GM21390 (cell line): ENCODE data around the gene CIART.
"Not testable (repeated sequence)": the region's sequence is repeated elsewhere in the genome, so short reads cannot be mapped to it uniquely, and the experiment has no call there.

Experiments used
- ATAC-seq: cut with Tn5 transposase; IDR thresholded peaks from one replicate; pipeline ENCODE4 v1.9.1; 2021; ENCODE audit not compliant: unreplicated experiment

The CIART gene

DNA sequence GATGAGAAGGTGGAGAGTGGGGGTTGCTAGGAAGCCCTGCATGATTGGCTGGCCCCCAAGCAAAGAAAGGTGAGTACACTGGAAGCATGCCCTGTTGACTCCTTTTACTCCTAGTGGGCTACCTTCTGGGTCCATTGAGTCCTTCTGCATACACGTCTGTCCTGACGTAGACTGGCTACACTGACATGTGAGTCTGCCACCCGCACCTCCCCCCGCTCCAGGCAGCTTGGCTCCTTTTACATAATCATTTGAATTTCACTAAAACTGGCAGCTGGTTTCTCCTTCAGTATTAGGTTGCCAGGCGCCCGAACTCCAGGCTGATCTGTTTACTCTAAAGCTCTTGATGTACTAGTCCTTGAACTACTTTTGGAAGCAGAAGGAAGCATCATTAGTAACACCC lies 20.0 kb downstream of the CIART start:
- no peak for ATAC-seq

DNA sequence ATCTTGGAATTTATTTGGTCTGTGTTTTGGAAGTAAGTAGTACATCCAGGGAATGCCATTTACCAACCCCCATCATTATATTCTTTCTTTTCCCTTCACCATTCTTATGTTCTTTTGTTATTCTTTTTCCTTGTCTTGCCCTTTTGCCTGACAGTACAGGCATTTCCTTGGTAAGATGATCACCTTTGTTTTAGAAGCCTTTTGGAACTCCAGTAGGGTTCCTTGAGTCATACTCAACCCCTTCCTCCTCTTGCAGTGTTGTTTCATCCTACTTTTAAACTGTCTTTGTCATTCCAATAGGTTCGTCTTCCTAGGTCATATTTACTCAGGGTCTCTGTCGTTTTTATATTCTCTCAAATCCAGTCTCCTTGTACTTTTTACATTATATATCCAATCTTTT lies 20.5 kb downstream of the CIART start:
- no peak for ATAC-seq

DNA sequence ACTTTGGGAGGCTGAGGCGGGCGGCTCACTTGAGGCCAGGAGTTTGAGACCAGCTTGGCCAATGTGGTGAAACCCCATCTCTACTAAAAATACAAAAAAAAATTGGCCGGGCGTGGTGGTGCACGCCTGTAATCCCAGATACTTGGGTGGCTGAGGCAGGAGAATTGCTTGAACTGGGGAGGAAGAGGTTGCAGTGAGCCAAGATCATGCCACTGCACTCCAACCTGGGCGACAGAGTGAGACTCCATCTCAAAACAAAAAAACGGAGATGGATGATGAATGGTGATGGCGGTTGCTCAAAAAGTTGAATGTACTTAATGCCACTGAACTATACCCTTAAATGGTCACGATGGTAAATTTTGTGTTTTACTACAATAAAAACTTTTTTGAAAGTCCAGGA lies 26.2 kb downstream of the CIART start:
- not testable (repeated sequence) for ATAC-seq

DNA sequence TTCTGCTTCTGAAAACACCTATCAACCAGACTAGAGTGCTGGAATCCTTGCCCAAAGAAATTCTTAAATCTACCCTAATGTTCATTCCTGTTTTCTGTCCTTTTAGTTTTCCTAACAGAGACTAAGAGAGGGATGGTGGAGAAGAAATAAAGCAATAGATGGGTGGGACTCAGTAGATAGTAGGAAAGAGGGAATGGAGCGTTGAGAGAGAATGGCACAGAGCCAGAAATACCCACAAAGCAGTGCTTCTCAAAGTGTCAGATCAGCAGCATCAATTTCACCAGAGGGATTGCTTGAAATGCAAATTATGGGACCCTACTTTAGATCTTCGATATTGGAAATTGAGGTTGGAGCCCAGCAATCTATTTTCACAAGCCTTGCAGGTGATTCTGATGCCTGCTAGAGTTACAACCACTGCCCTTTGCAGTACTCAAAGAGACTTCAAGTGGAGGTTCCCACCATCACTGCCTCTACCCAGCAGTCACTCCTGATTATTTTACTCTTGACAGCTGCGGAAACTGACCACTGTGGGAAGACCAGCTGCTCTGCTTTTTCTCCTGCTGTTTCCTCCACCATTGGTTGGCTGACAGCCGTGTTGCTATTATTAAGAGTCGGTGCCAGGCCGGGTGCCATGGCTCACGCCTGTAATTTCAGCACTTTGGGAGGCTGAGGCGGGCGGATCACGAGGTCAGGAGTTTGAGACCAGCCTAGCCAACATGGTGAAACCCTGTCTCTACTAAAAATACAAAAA lies 27.6 kb downstream of the CIART start:
- ATAC-seq, result no peak

DNA sequence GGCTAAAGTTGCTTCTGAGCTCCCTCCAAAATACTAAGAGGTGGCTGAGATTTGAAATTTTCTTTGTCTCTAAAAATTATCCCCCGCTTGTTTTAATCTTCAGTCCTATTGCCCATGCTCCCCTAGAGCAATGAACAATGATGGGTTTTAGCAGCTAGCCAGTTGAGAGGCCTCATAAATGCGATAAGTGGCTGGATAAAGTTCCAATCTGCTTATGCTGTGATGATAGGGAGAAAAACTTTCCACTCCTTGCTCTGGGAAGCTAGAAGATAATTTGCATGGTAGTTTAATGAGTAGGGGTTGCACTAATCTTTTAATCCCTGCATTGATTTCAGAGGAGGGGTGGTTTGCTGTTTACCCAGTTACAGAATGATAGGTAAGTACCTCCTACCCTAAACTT lies 29.4 kb downstream of the CIART start:
- ATAC-seq, result no peak

DNA sequence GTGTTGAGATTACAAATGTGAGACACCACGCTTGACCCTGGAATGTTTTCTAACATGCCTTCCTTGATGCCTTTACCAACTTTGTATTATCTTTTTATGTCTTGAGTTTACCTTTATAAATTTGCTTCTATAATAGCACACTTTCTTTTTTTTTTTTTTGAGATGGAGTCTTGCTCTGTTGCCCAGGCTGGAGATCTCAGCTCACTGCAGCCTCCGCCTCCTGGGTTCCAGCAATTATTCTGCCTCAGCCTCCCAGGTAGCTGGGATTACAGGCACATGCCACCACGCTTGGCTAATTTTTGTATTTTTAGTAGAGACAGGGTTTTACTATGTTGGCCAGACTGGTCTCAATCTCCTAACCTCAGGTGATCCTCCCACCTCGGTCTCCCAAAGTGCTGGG lies 32.3 kb downstream of the CIART start:
- not testable (repeated sequence) for ATAC-seq

DNA sequence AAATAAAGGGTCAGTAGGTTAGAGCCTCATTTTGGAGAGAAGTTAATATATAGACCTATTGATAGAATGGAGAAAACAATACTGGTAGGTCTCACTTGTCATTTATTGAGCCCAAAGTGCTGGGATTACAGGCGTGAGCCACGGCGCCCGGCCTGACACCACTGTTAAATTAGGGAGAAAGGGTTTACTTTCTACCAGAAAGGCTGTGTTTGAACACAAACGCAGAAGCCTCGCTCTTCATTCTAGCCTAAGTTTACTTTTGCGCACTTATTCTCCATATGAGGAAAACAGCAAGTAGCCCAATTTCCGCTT lies 38.3 kb downstream of the CIART start:
- no peak for ATAC-seq

DNA sequence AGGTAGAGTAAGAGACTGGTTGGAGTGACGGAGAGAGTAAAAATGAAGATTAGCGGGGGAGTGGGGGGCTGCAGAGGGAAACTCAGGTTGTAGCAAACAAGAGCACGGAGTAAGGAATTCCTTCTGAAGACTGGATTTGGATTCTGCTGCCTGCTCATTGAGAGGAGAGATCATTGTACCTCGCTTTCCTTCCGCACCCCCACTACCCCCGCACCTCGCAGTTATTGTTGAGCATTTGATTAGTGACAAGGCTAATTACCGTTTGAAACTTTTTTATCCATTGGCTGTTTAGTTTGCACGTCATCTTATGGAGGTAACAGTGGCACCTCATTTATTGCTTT lies 39.4 kb downstream of the CIART start:
- no peak for ATAC-seq

DNA sequence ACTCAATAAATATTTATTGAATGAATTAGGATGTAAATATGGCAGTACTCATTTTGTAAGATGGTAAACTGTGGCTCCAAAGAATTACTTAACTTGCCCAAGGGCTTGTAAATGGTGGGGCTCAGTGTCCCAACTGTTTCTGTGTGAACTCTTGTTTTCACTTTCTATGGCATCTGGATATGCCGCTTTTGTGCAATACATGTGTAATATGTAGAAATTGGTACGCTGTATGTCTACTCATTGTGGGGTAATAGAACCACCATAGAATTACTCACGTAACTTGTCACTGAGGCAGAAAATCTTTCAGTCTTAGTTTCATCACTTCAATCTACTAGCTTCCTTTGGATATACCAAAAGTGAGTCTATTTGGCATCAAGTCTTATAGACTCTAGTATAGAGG lies 40.0 kb downstream of the CIART start:
- no peak for ATAC-seq

DNA sequence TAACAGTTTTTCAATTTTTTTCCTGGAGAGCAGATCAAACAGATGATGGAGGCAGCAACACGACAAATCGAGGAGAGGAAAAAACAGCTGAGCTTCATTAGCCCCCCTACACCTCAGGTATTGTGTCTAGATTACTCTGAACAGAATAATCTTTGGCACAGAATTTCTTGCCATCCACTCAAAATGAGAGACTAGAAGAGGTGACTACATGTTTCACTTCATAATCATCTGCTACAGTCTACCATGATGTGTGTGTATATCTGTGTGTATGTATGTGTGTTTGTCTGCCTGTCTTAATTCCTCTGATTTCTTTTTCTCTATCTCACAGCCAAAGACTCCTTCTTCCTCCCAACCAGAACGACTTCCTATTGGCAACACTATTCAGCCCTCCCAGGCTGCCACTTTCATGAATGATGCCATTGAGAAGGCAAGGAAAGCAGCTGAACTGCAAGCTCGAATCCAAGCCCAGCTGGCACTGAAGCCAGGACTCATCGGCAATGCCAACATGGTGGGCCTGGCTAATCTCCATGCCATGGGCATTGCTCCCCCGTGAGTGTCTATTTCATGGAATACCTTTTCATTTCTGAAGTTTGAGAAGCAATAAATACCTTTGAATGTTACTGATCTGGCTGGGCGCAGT lies 50.4 kb downstream of the CIART start:
- no peak for ATAC-seq
